HG02642 (cell line): Measurements from ENCODE around the gene CKMT2.
"Not testable (repeated sequence)": the region's sequence is repeated elsewhere in the genome, so short reads cannot be mapped to it uniquely, and the experiment has no call there.

ENCODE experiments used
- ATAC-seq: cut with Tn5 transposase; IDR thresholded peaks from one replicate; pipeline ENCODE4 v1.9.1; 2021; ENCODE audit warnings: mild to moderate bottlenecking; ENCODE audit not compliant: unreplicated experiment, poor library complexity

Gene CKMT2

GRCh38 chr5:81246697-81247096, 13.6 kb downstream of the CKMT2 start:
- ATAC-seq: no peak

- ATAC-seq: no peak
These were observed 14.4 kb downstream of the CKMT2 start for GRCh38 chr5:81247441-81247972.

GRCh38 chr5:81249240-81249639, 16.1 kb downstream of the CKMT2 start:
- no peak for ATAC-seq

GRCh38 chr5:81250004-81250403, 16.9 kb downstream of the CKMT2 start:
- no peak for ATAC-seq

GRCh38 chr5:81251922-81252321, 18.8 kb downstream of the CKMT2 start:
- ATAC-seq: no peak

- ATAC-seq: no peak
These were observed 19.8 kb downstream of the CKMT2 start for GRCh38 chr5:81252904-81253303.

GRCh38 chr5:81253875-81254274, 20.8 kb downstream of the CKMT2 start:
- no peak for ATAC-seq

GRCh38 chr5:81254886-81255559, 21.9 kb downstream of the CKMT2 start:
- ATAC-seq: no peak

- ATAC-seq: no peak
These were observed 23.6 kb downstream of the CKMT2 start for GRCh38 chr5:81256766-81257165.

- not testable (repeated sequence) for ATAC-seq
These were observed 29.7 kb downstream of the CKMT2 start for GRCh38 chr5:81262796-81263195.

- no peak for ATAC-seq
These were observed 32.0 kb downstream of the CKMT2 start for GRCh38 chr5:81265101-81265500.

GRCh38 chr5:81268521-81269196, 35.5 kb downstream of the CKMT2 start:
- ATAC-seq: no peak

- no peak for ATAC-seq
These were observed 36.8 kb downstream of the CKMT2 start for GRCh38 chr5:81269751-81270393.

GRCh38 chr5:81270394-81271027, 37.4 kb downstream of the CKMT2 start:
- ATAC-seq: not testable (repeated sequence)

- no peak for ATAC-seq
These were observed 50.9 kb downstream of the CKMT2 start for GRCh38 chr5:81283976-81284375.

- no peak for ATAC-seq
These were observed 53.0 kb downstream of the CKMT2 start for GRCh38 chr5:81286059-81286617.

GRCh38 chr5:81288021-81288433, 54.9 kb downstream of the CKMT2 start:
- ATAC-seq: no peak

- ATAC-seq: no peak
These were observed 57.0 kb downstream of the CKMT2 start for GRCh38 chr5:81290146-81290545.

GRCh38 chr5:81292130-81292529, 59.0 kb downstream of the CKMT2 start:
- no peak for ATAC-seq

- ATAC-seq: not testable (repeated sequence)
These were observed 60.9 kb downstream of the CKMT2 start for GRCh38 chr5:81294021-81294420.
